ENCODE data around the gene GINS1.

GINS1 gene

GRCh38 chr20:25487306-25487705, 79.8 kb downstream of the GINS1 start:
- Histone ChIP-seq H3K27me3 (ENCODE audit: insufficient read depth, low read depth, severe bottlenecking) (no peaks in the 10 kb centered on the region), H3K27ac (no peak overlapping the region), H3K36me3 (peaks cover 55% of the 10 kb centered on the region), H3K9me3 (ENCODE audit: severe bottlenecking) (no peaks in the 10 kb centered on the region), H3K4me3 (ENCODE audit: low read depth, low read length) (no peak overlapping the region)
- TF ChIP-seq CTCF (IDR thresholded peaks at IDR 0.05; ENCODE audit: low read depth, low read length), result no peak
- DNase-seq, result no peak

GRCh38 chr20:25487975-25488374, 80.5 kb downstream of the GINS1 start:
- no peak for DNase-seq
- peaks cover 50% of the 10 kb centered on the region for H3K36me3 ChIP-seq
- H3K27ac ChIP-seq, result no peak overlapping the region

DNA sequence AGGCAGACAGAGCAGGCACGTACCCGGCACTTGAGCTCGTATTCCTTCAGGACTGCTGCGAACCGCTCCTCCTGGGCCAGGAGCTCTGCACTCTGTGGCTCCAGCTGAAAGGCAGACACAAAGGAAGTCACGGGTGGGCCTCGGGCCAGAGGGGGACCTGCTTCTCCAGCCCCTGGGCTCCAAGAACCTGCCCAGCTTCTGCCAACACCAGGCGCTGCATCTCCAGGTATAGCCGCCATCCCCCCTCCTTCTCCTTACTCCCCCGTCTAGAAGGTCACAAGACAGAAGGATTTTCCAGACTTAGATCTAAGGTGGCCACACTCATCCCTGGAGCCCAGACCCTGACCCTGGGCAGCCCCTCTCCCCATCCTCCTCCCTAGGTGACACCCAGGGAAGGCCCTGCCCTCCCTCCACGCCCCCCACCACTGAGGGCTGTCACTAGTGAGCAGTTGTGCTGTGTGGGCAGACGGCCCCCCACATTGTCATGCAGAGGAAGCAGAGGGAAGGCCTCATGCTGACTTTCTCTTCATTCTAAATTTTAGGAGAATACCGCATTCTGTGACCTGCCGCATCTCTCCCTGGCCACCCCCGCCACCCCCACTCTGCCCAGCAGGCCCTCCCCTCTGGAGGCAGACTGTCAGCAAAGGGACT, 81.9 kb downstream of the GINS1 start:
- no peak for DNase-seq
- Histone ChIP-seq H3K27me3 (ENCODE audit: insufficient read depth, low read depth, severe bottlenecking) (no peaks in the 10 kb centered on the region), H3K27ac (no peak overlapping the region), H3K4me3 (ENCODE audit: low read depth, low read length) (no peak overlapping the region), H3K9me3 (ENCODE audit: severe bottlenecking) (no peaks in the 10 kb centered on the region), H3K36me3 (peaks cover 41% of the 10 kb centered on the region)
- TF ChIP-seq CTCF (IDR thresholded peaks at IDR 0.05; ENCODE audit: low read depth, low read length), result no peak

More at GRCh38 chr20:25487975-25488374, 80.5 kb downstream of the GINS1 start:
- no peak for TF ChIP-seq CTCF (IDR thresholded peaks at IDR 0.05; ENCODE audit: low read depth, low read length)
- H3K9me3 ChIP-seq (ENCODE audit: severe bottlenecking), result no peaks in the 10 kb centered on the region
- no peaks in the 10 kb centered on the region for H3K27me3 ChIP-seq (ENCODE audit: insufficient read depth, low read depth, severe bottlenecking)
- no peak overlapping the region for H3K4me3 ChIP-seq (ENCODE audit: low read depth, low read length)

DNA sequence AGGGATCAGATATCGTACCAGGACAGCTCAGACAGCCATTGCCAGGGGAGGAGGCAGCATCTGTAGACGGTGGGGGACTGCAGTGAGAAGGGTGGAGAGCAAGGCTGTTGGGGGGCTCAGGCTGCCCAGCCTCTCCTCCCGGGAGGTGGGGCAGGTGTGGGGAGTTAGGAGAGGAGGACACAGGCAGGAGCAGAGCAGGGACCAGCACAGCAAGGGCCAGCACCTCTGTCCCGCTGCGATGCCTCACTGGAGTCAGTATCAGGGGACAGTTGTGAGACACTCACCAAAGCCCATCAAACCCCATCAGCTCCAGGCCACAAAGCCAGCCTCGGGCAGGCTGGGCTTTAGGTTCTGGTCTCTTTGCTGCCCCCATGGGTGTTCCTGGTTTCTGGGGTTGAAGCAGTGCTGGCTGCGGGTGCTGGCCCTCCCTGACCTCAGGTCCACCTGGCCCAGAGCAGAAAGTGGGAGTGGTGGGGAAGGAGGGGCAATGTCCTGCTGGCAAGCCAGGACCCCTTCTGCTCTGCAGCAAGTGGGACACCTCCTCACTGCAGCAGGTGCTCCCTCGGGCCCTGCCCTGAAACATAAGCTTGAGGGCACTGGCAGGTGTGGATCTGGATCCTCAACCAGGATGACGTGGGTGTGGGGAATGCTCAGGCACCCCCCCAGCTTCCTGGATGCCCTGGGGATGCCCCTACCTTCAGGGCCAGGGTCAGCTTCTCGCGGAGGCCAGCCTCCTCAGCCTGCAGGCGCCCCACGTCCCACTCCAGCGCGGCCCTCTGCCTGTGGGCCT, 83.4 kb downstream of the GINS1 start:
- Histone ChIP-seq H3K27me3 (ENCODE audit: insufficient read depth, low read depth, severe bottlenecking) (no peaks in the 10 kb centered on the region), H3K4me3 (ENCODE audit: low read depth, low read length) (no peak overlapping the region), H3K36me3 (peaks cover 41% of the 10 kb centered on the region), H3K9me3 (ENCODE audit: severe bottlenecking) (no peaks in the 10 kb centered on the region), H3K27ac (no peak overlapping the region)
- no peak for DNase-seq
- TF ChIP-seq CTCF (IDR thresholded peaks at IDR 0.05; ENCODE audit: low read depth, low read length), result no peak

DNA sequence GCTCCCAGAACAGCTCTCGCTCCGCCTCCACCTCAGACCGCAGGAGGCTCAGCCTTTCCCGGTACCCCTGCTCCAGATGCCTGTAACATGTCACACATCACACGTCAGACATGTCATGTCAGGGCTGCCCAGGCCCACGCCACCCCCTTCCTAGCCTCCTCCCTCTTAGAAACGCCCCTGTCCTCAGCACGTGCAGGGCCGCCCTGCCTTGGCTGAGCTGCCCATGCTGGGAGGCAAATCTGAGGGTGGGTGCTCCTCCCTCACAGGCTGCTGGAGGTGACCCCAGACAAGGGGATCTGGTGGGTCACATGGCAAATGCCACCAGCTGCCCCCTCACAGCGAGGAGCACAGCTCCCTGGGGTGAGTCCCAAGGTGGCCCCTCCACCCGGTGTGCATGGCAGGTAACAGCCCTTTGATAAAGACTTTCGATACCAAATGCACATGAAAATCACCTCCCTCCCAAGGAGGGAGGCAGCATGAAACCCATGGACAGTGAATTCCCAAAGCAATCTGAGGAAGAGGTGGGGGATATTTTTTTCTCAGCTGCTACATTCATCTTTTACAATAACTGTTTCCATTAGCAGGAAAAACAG, 84.1 kb downstream of the GINS1 start:
- H3K36me3 ChIP-seq, result peaks cover 41% of the 10 kb centered on the region
- no peak overlapping the region for H3K27ac ChIP-seq
- TF ChIP-seq CTCF (IDR thresholded peaks at IDR 0.05; ENCODE audit: low read depth, low read length), result no peak
- H3K9me3 ChIP-seq (ENCODE audit: severe bottlenecking), result no peaks in the 10 kb centered on the region
- no peak overlapping the region for H3K4me3 ChIP-seq (ENCODE audit: low read depth, low read length)
- no peak for DNase-seq
- no peaks in the 10 kb centered on the region for H3K27me3 ChIP-seq (ENCODE audit: insufficient read depth, low read depth, severe bottlenecking)

Data from WERI-Rb-1 (cell line).